Measurements from ENCODE around the gene VCL. TPM values are rescaled to one million over a fixed set of nuclear protein-coding genes. Genes with fewer than 3 reads are reported as not detected.

The VCL gene
- total RNA-seq, 1 donor from 2014 or later, result 131 TPM

GRCh38 chr10:74084955-74085354, 87.0 kb downstream of the VCL start:
- Mint-ChIP-seq H3K36me3 (peaks cover 19% of the 10 kb centered on the region), H3K4me3 (no peak overlapping the region), H3K27me3 (ENCODE audit: low read depth) (no peaks in the 10 kb centered on the region), H3K4me1 (peaks cover 4% of the 10 kb centered on the region), H3K27ac (no peak overlapping the region), H3K9me3 (no peaks in the 10 kb centered on the region)
- TF ChIP-seq CTCF (IDR thresholded peaks at IDR 0.05; ENCODE audit: unreplicated experiment), result no peak
- DNase-seq (ENCODE audit: low spot score in 2 of 2, unreplicated experiment in 2 of 2), result no peak

GRCh38 chr10:74086317-74086716, 88.4 kb downstream of the VCL start:
- no peak overlapping the region for H3K27ac Mint-ChIP-seq
- no peaks in the 10 kb centered on the region for H3K4me1 Mint-ChIP-seq

GRCh38 chr10:74088722-74089121, 90.8 kb downstream of the VCL start:
- no peak overlapping the region for H3K27ac Mint-ChIP-seq
- H3K4me1 Mint-ChIP-seq, result no peaks in the 10 kb centered on the region
- DNase-seq (ENCODE audit: low spot score in 2 of 2, unreplicated experiment in 2 of 2), result no peak
- TF ChIP-seq CTCF (IDR thresholded peaks at IDR 0.05; ENCODE audit: unreplicated experiment), result no peak
- no peaks in the 10 kb centered on the region for H3K9me3 Mint-ChIP-seq
- no peak overlapping the region for H3K4me3 Mint-ChIP-seq
- peaks cover 26% of the 10 kb centered on the region for H3K36me3 Mint-ChIP-seq
- H3K27me3 Mint-ChIP-seq (ENCODE audit: low read depth), result no peaks in the 10 kb centered on the region

More at GRCh38 chr10:74086317-74086716, 88.4 kb downstream of the VCL start:
- no peak for DNase-seq (ENCODE audit: low spot score in 2 of 2, unreplicated experiment in 2 of 2)
- H3K36me3 Mint-ChIP-seq, result peaks cover 27% of the 10 kb centered on the region
- H3K4me3 Mint-ChIP-seq, result no peak overlapping the region
- H3K27me3 Mint-ChIP-seq (ENCODE audit: low read depth), result no peaks in the 10 kb centered on the region
- no peak for TF ChIP-seq CTCF (IDR thresholded peaks at IDR 0.05; ENCODE audit: unreplicated experiment)
- H3K9me3 Mint-ChIP-seq, result no peaks in the 10 kb centered on the region

- no peaks in the 10 kb centered on the region for H3K27me3 Mint-ChIP-seq (ENCODE audit: low read depth)
- H3K36me3 Mint-ChIP-seq, result peaks cover 36% of the 10 kb centered on the region
- no peak overlapping the region for H3K4me3 Mint-ChIP-seq
- no peak for TF ChIP-seq CTCF (IDR thresholded peaks at IDR 0.05; ENCODE audit: unreplicated experiment)
- H3K9me3 Mint-ChIP-seq, result no peaks in the 10 kb centered on the region
- no peak overlapping the region for H3K27ac Mint-ChIP-seq
- DNase-seq (ENCODE audit: low spot score in 2 of 2, unreplicated experiment in 2 of 2), result no peak
- no peaks in the 10 kb centered on the region for H3K4me1 Mint-ChIP-seq
Observed at GRCh38 chr10:74092372-74092771, 94.5 kb downstream of the VCL start.

GRCh38 chr10:74093530-74094164, 95.7 kb downstream of the VCL start:
- H3K9me3 Mint-ChIP-seq, result no peaks in the 10 kb centered on the region
- no peak for DNase-seq (ENCODE audit: low spot score in 2 of 2, unreplicated experiment in 2 of 2)
- no peak for TF ChIP-seq CTCF (IDR thresholded peaks at IDR 0.05; ENCODE audit: unreplicated experiment)
- H3K27me3 Mint-ChIP-seq (ENCODE audit: low read depth), result no peaks in the 10 kb centered on the region
- H3K4me1 Mint-ChIP-seq, result peaks cover under 1% of the 10 kb centered on the region
- H3K27ac Mint-ChIP-seq, result no peak overlapping the region
- H3K36me3 Mint-ChIP-seq, result peaks cover 45% of the 10 kb centered on the region
- no peak overlapping the region for H3K4me3 Mint-ChIP-seq

- Mint-ChIP-seq H3K27me3 (ENCODE audit: low read depth) (no peaks in the 10 kb centered on the region), H3K4me1 (peaks cover 6% of the 10 kb centered on the region), H3K4me3 (no peak overlapping the region), H3K27ac (no peak overlapping the region), H3K36me3 (peaks cover 46% of the 10 kb centered on the region), H3K9me3 (no peaks in the 10 kb centered on the region)
- DNase-seq (ENCODE audit: low spot score in 2 of 2, unreplicated experiment in 2 of 2), result no peak
- TF ChIP-seq CTCF (IDR thresholded peaks at IDR 0.05; ENCODE audit: unreplicated experiment), result no peak
Observed at GRCh38 chr10:74094231-74094630, 96.3 kb downstream of the VCL start.
